Measurements from ENCODE around the gene TBL1XR1.

TBL1XR1 gene

DNA sequence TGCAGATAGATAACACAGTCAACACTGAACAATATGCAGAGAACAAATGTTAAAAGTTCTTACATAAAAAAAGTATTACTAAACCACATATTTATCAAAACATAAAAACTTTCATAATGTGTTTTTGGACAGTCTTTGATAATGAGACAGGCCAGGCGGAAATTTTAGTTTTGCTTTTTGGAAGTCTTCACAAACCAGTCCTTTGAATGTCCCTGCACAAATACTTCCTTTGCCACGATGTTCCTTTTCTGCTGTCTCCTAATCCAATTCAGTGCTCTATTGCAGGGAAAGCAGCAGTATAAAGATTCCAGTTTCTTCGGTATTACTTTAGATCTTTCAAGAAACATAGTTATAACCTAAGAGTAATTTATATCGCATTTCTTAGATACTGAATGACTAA is 135.9 kb downstream of the TBL1XR1 start:
- no peak for DNase-seq (ENCODE audit: low read depth in 2 of 2)

DNA sequence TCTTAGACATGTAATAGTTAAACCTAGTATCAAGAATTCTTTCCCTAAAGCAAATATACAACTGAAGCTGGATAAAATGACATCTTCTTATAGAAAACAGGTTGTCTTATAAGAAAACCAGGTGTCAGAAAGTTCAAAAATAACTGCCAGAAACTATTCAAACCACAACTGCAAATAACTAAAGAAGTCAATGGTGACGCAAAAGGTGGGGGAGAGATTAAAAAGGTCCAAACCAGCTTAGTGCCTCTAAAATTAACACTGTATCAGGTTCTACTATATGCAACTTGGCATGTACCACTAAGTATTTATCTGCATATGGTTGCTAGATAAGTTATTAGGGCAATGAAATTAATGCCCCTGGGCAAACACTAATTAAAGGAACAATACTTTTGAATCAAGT is 136.8 kb downstream of the TBL1XR1 start:
- no peak for DNase-seq (ENCODE audit: low read depth in 2 of 2)

DNA sequence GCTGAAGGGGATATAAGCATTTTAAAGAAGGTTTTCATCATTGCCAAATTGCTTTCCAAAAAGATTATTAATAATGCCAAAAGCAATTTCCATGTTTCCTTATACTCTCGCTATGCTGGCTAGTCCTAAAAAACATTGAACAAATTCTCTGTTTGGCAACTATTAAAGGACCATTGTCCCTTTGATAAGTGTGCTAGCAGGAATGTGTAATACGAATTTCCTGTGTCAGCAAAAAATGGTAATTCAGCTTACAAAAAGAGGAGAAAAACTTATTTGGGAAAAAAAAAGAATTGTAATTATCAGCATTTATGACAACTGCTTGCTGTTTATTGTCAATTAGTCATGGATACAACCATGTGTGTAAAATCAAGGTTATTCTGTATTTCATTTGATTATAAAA is 138.6 kb downstream of the TBL1XR1 start:
- no peak for DNase-seq (ENCODE audit: low read depth in 2 of 2)

DNA sequence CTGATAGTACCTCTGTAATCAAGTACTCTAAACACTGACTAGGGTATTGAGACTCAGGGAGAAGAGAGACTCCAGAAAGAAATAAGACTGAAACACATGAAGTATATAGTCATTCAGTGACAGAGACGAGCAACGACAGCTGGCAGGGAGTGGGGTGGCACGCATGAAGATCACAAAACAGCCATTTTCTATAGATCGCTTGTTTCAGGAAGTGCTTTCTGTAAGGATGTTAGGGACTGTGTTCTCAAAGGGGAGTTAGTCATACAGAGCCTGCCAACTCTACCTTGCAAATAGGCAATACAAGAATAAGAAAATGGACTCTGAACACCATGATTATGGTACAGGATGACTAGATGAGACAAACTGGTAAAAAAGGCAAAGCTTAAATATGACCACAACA is 139.5 kb downstream of the TBL1XR1 start:
- no peak for DNase-seq (ENCODE audit: low read depth in 2 of 2)

DNA sequence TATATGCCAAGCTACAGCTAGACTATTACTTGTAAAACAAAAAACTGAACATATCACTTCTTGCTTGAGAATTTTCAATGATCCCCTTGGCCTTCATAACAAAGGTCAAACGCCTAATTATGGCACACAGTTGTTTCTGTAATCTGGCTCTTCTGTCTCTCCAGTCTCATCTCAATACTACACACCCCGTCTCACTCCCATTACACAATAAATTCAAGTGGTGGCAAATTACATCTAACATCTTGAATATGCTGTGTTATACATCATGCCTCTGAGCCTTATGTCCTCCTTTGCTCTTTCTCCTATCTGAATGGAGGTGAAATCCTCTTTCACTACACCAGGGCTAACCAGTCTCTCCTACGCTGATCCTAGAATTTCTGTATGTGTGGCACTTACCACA is 140.4 kb downstream of the TBL1XR1 start:
- DNase-seq (ENCODE audit: low read depth in 2 of 2): no peak

DNA sequence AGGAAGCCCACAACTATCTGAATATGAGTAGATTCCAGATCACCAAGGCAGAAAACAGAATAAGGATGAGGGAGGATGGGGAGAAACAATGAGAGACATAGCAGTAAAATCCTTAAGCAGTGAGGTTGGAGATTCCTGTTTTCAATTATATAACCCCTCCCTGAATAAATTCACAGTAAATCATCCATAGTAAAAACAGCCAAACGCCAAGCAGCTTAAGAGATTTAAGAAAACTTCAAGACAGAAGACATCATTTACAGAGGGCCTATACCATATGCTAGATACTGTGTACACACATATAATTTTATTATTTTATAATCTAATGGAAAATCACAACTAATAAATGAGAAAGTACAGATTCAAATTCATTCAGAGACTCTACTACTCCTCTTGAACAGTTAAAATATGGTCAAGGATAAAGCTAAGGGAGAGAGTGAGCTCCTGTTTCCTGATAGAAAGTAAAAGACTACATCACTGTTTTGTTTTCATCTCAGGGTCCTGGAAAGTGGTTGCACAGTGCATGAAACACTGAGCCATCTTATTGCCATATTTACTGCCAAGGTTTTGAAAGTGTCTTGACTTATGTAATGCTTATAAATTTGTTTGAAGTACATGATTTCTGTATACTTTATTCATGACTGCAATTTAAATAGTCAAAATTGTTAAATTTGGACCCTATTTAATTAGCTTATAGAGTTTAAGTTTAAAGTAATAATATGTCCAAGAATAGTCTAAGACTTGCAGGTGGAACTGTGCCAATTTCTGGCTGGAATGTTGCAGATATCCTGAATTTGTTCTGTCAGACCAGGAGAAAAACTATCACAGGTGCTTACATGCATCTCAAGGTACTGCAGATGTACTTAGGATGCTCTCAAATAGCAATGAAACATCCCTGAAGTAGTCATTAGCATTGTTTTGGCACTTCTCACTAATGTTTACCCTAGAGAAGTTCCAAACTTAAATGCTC is 141.4 kb downstream of the TBL1XR1 start:
- DNase-seq (ENCODE audit: low read depth in 2 of 2): no peak

DNA sequence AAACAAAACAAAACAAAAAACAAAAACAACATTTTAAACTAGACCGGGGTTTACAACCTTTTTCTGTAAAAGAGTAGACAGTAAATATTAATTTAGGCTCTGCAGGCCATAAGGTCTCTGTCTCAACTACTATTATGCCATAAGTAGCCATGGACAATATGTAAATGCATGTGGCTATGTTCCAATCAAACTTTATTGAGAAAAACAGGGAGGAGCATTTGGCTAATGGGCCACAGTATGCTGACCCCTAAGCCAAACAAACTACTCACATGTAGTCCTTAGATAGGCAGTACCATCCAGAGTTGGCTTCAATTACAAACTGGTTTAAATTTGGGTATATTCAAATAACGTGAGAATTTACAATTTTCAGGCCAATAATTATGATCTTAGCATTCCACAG is 144.2 kb downstream of the TBL1XR1 start:
- no peak for DNase-seq (ENCODE audit: low read depth in 2 of 2)

DNA sequence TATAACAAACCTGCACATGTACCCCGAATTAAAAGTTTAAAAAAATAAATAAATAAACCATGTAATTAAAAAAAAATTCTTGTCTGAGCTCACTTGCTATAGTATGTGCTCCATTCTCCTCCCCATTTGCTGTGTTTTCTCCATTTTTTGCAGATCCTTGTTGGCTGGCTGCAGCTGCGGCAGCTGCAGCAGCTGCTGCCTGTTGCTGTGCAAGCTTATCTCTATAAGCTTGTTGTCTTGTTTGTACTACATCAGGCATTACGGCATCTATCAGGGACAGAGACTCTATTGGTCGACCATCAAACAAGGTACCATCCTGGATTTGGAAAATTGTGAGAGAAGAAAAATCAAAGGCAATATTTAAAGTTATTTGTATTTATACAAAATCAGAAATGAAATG is 145.9 kb downstream of the TBL1XR1 start:
- no peak for DNase-seq (ENCODE audit: low read depth in 2 of 2)

DNA sequence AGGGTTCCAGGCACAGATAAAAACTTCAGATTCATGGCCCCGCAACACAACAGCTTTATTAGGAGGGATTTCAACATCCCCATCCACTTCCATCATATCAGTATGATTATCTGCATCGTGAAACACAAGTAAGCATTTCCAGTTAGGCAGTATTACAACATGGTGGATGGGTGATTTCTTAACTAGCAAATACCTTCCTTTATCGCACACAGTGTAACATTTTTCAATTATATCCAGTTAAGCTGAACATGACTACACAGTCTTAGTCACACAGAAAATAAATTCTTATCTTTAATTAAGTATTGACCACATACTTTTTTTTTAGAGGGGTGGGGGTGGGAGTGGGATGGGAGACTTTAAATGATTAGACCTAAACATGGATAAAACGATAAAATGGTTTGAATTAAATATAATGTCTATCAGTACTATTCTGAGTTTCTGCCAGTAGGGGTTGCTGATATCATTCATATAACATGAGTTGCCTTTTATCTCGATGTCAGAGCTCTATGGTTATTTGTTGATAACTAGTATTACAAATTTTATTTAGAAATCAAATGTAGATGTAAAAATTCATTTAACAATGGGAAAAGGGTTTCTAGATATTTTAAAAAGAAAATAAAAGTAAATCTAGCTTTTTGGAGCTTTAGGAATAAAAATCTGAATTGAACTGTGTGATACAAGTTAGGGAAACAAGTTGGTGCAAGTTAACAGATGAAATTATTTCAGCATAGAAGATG is 146.6 kb downstream of the TBL1XR1 start:
- no peak for DNase-seq (ENCODE audit: low read depth in 2 of 2)

DNA sequence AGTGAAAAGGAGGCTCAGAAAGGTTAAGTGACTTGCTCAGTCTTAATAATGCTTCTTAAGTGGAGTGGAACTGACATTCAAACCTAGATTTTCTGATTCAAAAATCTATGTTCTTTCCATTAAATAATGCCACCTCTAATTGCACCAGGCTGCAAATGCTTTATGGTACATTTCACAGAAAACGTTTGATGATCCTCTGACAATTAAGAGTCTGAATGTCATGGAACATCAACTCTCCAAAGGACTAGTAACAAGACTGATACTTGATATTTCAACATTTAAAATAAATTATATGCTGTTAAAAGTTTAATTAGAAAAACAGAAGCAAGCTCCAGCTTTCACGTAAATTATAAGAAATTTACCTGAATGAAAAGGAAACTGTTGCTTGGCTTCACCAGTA is 151.5 kb downstream of the TBL1XR1 start:
- DNase-seq (ENCODE audit: low read depth in 2 of 2): no peak

DNA sequence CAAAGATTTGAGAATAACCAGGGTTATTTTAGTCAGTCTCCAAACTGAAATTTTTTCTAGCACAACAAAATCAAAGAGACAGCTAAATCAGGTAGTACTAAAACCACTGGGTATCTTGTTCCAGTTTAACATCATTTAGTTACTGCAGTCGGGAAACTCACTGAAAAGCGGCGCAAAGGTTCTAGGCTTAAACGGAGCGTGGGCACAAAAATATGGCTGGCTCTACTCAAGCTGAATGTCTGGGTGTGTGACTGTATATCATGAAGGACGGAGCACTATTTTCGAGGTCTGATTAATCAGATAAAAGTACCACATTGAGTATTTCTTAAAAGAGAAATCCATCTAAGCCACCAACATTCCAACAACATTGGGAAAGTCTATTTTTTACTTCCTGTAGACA is 152.1 kb downstream of the TBL1XR1 start:
- DNase-seq (ENCODE audit: low read depth in 2 of 2): no peak

DNA sequence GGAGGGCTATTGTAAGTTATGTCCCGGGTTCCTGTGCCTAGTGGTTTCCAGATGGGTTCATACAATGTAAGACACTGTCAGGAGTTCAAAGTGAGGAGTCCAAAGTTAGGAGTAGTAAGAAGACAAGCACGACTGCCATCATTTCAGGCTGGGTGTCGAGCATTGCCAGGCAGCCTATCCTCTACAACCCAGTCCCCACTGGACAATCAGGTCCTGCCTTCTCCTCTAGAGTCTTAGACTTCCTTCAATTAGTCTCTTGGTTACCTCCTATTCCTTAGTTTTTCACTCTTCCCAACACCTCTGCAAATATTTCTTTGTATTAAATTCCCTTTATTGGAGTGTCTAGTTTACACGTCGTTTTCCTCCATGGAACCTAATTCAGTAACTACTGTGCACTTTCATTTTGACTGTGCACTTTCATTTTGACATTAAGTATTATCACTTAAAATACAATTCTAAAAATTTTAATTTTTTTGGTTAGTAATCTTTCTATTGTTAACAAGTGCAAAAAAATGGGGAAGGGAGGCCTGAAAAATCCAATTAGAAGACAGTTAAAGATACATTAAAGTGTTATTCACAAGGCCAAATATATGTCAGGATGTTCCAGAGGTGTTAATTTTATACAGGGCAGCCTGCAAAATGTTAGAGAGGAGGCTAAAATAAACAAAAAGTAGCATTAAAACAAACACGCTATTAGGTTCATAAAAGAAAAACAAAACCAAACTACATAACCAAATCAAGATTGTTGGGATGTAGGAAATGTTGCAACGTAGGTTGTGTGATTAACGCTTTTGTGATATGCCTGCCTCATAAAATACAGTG is 155.3 kb downstream of the TBL1XR1 start:
- DNase-seq (ENCODE audit: low read depth in 2 of 2): no peak

DNA sequence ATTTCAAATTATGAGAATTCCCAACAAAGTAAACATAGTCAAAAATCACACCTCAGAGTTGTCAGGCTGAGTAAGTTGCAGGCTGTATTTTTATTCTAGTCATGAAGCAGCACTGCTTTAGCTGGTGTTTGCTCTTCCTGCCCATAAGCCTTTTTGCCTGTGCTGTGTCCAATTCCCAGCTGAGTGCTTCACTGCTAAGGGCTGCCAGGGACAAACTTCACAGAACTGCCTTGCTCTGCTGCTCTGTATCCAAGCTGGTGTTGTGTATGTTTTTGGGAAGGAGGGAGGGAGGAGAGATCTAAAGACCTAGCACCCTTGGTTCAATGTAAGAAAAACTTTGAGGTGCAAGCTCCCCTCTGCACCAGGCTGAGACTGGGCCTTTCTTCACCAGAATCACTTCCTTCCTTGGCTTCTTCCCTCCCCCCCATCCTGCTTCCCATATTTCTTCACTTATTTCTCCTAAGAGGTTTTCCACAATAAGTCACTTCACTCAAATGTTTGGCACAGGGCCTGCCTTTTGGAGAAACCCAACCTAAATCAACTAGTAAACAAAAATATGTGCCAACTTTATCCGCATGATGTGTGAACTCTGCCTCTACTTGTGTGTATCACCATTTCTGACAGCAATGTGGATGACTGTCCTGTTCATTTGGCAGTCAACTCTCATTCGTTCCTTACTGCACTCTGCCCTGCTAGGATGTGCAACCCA is 156.1 kb downstream of the TBL1XR1 start:
- no peak for DNase-seq (ENCODE audit: low read depth in 2 of 2)

DNA sequence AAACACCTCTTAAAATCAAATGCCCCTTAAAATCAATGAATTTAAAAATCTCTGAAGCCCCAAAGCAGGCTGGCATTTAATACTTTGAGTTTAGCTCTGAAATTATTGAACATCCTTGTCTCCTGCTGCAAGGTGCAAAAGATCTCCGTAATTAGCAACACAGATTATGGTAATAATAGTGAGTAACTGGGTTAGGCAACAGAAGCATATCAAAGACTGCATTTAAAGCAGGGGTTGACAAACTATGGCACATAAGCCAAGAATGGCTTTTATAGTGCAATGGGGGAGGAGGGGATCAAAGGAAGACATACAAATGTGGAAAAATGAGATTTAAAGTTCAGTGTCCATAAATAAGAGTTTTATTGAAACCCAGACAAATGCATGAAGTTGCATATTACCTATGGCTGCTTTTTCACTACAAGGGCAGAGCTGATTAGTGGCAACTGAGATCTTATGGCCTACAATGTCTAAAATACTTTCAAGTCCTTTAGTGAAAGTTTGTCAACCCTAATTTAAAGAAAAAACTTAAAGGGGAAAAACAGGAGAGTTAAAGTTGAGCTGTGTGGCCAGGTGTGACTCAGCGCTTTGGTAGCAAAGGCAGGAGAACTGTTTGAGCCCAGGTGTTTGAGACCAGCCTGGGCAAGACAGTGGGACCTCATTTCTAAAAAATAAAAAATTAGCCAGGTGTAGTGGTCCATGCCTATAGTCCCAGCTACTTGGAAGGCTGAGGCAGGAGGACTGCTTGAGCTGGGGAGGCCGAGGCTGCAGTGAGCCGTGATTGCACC is 157.6 kb downstream of the TBL1XR1 start:
- DNase-seq (ENCODE audit: low read depth in 2 of 2): no peak

DNA sequence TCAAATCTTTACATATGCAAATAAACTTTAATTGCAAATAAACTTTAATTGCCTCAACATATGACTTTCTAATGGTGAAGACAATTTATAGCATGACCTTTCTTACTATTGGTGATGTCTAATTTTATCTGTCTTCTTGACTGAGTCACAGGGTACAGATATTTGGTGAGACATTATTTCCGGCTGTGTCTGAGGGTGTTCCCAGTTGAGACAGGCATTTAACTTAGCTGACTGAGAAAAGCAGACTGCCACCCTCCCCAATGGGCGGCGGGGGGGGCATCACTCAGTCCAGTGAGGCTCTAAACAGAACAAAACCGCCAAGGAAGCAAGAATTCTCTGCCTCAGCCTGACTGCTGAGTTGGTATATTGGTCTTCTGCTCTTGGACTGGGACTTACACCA is 160.0 kb downstream of the TBL1XR1 start:
- DNase-seq (ENCODE audit: low read depth in 2 of 2): no peak

DNA sequence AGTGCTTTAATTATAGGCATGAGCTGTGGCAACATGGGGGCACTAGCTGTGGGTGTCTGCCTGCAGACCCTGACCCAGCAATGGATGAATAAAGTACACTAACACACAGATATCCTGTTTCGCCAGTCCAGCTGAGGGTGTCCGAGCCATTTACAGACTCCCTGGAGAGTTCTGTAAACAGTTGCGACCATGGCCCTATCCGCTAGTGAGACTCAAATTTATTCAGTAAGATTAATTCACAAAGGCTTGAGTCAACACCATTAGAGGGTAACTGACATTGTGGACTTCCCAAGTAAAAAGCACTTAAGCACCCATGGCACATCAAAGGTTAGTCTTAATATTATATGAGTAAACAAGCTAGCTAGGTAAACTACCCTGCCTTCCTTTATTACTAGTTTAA is 161.6 kb downstream of the TBL1XR1 start:
- no peak for DNase-seq (ENCODE audit: low read depth in 2 of 2)

DNA sequence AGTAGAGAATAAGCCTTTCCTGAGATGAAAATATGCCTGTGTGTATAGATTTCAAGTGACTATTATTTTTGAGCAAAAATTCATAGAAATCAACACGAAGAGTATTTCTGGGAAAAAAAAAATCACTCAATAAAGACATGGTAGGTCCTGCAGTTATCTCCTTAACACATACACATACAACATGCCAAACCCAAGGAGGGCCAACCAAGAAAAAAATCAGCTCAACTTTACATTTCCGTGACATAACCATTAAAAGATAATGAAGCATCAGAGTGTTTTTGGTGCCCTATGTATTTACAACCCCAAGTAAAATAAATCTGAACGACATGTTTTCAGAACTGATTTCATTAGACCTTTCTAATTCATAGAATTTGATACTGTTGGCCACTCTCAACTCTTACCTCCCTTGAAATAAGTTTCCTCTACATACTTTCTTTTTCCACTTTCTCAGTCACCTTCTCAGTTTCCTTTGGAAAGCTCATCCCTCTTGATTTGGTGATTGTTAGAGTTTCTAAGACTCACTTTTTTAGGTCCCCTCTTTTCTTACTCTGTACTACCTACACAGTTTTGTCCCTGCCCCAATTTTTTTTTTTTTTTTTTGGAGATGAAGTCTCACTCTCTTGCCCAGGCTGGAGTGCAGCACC is 162.3 kb downstream of the TBL1XR1 start:
- DNase-seq (ENCODE audit: low read depth in 2 of 2): no peak

DNA sequence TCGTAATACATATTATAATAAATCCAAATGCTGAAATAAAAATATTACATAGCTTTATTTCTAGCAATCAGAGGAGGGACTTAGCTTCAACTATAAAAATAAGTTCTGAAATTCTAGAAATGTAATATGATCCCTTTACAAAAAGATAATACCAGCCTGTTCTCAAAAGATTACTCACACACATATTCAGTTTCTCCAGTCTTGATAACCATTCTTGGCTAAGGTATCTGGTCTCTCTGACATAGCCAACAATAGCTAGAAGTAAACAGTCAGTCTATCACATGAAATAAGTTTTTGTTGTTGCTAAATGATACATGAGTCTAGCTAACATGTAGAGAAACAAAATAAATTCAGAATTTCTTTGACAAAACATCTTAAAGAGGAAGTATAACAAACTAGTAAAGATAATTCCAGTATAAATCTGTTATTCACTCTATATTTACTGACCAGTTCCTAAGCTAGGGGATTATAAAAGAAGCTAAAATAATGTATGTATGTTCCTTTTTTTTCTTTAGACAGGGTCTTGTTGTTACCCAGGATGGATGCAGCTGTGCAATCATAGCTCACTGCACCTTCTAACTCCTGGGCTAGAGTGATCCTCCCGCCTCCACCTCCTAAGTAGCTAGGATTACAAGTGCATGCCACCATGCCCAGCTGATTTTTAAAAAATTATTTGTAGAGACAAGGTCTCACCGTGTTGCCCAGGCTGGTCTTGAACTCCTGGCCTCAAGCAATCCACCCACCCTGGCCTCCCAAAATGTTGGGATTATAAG is 170.6 kb downstream of the TBL1XR1 start:
- no peak for DNase-seq (ENCODE audit: low read depth in 2 of 2)

DNA sequence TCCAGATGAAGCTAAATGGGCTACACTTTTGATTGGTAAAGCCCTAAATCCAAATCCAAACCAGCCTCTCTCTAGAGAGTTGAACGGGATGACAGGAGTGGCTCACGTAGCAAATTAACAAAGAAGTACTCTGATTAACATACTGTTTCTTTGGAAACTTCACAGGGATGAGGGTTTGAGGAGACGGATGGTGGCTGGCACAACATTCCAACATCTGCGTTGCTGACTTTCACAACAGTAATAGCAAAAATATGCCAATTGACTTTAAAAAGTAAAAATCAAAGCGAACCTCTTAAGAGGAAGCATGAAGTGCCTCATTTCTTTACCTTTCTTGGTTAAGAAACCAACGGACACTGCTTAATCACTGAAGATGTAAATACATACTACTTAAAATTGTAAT is 181.4 kb downstream of the TBL1XR1 start:
- no peak for DNase-seq (ENCODE audit: low read depth in 2 of 2)

Measured in activated CD8-positive, alpha-beta memory T cell treated with anti-CD3 and anti-CD28 coated beads for 4 hours (primary cell).